Testis (tissue), 2 donors: Measurements from ENCODE around the gene PEAR1.

Experiments used
- CTCF ChIP-seq, 3 experiments: fragments of 450-650 bp in 2 of 3; fragments of 200-600 bp in 1 of 3; sonication (generic) in 1 of 3; IDR thresholded peaks; one replicate each; pipeline ENCODE4 v1.5.1; 2016 to 2019; ENCODE audit warnings: antibody characterized with exemption in 3 of 3, mild to moderate bottlenecking in 2 of 3, moderate library complexity in 1 of 3
- POLR2A ChIP-seq: fragments of 450-650 bp; IDR thresholded peaks from one replicate; pipeline ENCODE4 v1.6.1; 2017; ENCODE audit warnings: antibody characterized with exemption, mild to moderate bottlenecking, moderate library complexity

- TF ChIP-seq CTCF (IDR thresholded peaks at IDR 0.05) (no peak), POLR2A (no peak)
Observed at GRCh38 chr1:156961709-156962108, 68.2 kb downstream of the PEAR1 start.
